HEK293 (cell line): ENCODE results near the gene ZNF513.

Experiments
- CTCF ChIA-PET: fragments of 350-600 bp; formaldehyde crosslinking; extraction: SDS; loops from one replicate; lab custom pipeline; 2021; ENCODE audit warnings: antibody characterized with exemption; lab: Yijun Ruan, JAX
- POLR2A ChIA-PET: fragments of 300-600 bp; formaldehyde crosslinking; extraction: SDS; loops from one replicate; lab custom pipeline; 2020; ENCODE audit warnings: antibody characterized with exemption, inconsistent platforms; lab: Yijun Ruan, JAX
- H3K27ac ChIP-seq: fragments of 200-500 bp; sonication (Bioruptor generic); 2 replicates; pipeline ENCODE4 v1.5.1; 2014; ENCODE audit warnings: low read depth, low read length, control low read depth, inconsistent platforms; ENCODE audit errors: extremely low read depth
- H3K36me3 ChIP-seq, 2 experiments: fragments of 200-500 bp in 1 of 2; sonication (Bioruptor generic) in 1 of 2; 1 replicate in 1 of 2; 2 replicates in 1 of 2; pipeline ENCODE4 v1.5.1; 2014 to 2017; ENCODE audit warnings: inconsistent platforms in 2 of 2, low read length in 2 of 2; ENCODE audit not compliant: control insufficient read depth in 2 of 2, insufficient read depth in 1 of 2
- H3K4me1 ChIP-seq: fragments of 200-500 bp; sonication (Bioruptor generic); 2 replicates; pipeline ENCODE4 v1.5.1; 2014; ENCODE audit warnings: mild to moderate bottlenecking, low read length, inconsistent platforms; ENCODE audit not compliant: control insufficient read depth, insufficient read depth
- H3K4me3 ChIP-seq: 2 replicates; pipeline ENCODE4 v1.5.1; 2011; ENCODE audit warnings: low read depth, mild to moderate bottlenecking, control low read depth, low read length, moderate library complexity
- H3K9me3 ChIP-seq: fragments of 200-500 bp; sonication (Bioruptor generic); 2 replicates; pipeline ENCODE4 v1.5.1; 2014; ENCODE audit warnings: low read depth, low read length, inconsistent platforms; ENCODE audit not compliant: control insufficient read depth, insufficient read depth
- CTCF ChIP-seq: fragments of 450-650 bp; formaldehyde crosslinking; IDR thresholded peaks from 2 replicates; pipeline ENCODE4 v1.5.1; 2016; ENCODE audit warnings: missing biosample characterization, missing genetic modification characterization
- GLIS2 ChIP-seq: fragments of 450-650 bp; formaldehyde crosslinking; IDR thresholded peaks from 2 replicates; pipeline ENCODE4 v1.5.1; 2016; ENCODE audit warnings: missing biosample characterization, missing genetic modification characterization
- IKZF3 ChIP-seq: fragments of 450-650 bp; IDR thresholded peaks from 2 replicates; pipeline ENCODE4 v1.5.0; 2018; ENCODE audit warnings: missing biosample characterization, mild to moderate bottlenecking, missing genetic modification characterization, moderate library complexity
- KLF1 ChIP-seq: fragments of 450-650 bp; formaldehyde crosslinking; IDR thresholded peaks from 2 replicates; pipeline ENCODE4 v1.5.1; 2016; ENCODE audit warnings: missing biosample characterization, missing genetic modification characterization
- KLF16 ChIP-seq: fragments of 450-650 bp; formaldehyde crosslinking; IDR thresholded peaks from 2 replicates; pipeline ENCODE4 v1.5.1; 2017; ENCODE audit warnings: missing biosample characterization, missing genetic modification characterization
- SCRT1 ChIP-seq: fragments of 450-650 bp; formaldehyde crosslinking; IDR thresholded peaks from 2 replicates; pipeline ENCODE4 v1.5.1; 2016; ENCODE audit warnings: missing biosample characterization, missing genetic modification characterization, borderline replicate concordance
- SP3 ChIP-seq: fragments of 450-650 bp; formaldehyde crosslinking; IDR thresholded peaks from 2 replicates; pipeline ENCODE4 v1.5.1; 2016; ENCODE audit warnings: missing biosample characterization, missing genetic modification characterization
- ZBTB10 ChIP-seq: fragments of 450-650 bp; formaldehyde crosslinking; IDR thresholded peaks from 2 replicates; pipeline ENCODE4 v1.5.1; 2016; ENCODE audit warnings: missing biosample characterization, missing genetic modification characterization
- ZEB2 ChIP-seq: fragments of 450-650 bp; formaldehyde crosslinking; IDR thresholded peaks from 2 replicates; pipeline ENCODE4 v1.5.1; 2016; ENCODE audit warnings: missing biosample characterization, missing genetic modification characterization
- ZFHX2 ChIP-seq: fragments of 450-650 bp; formaldehyde crosslinking; conservative IDR thresholded peaks from 2 replicates; pipeline ENCODE4 v1.5.1; 2016; ENCODE audit warnings: missing biosample characterization, missing genetic modification characterization
- ZNF132 ChIP-seq: fragments of 450-650 bp; formaldehyde crosslinking; IDR thresholded peaks from 2 replicates; pipeline ENCODE4 v1.5.1; 2017; ENCODE audit warnings: missing biosample characterization, missing genetic modification characterization, borderline replicate concordance
- ZNF16 ChIP-seq: fragments of 450-650 bp; formaldehyde crosslinking; IDR thresholded peaks from 2 replicates; pipeline ENCODE4 v1.5.1; 2016; ENCODE audit warnings: low read depth, missing biosample characterization, missing genetic modification characterization
- ZNF274 ChIP-seq, 2 experiments: fragments of 200-500 bp in 1 of 2; fragments of 450-650 bp in 1 of 2; sonication (Bioruptor generic) in 1 of 2; formaldehyde crosslinking in 1 of 2; IDR thresholded peaks; 2 replicates each; pipeline versions ENCODE4 v1.5.1 to v1.6.1; 2014 to 2016; ENCODE audit warnings: borderline replicate concordance in 1 of 2, inconsistent platforms in 1 of 2, low read length in 1 of 2, missing biosample characterization in 1 of 2, missing genetic modification characterization in 1 of 2
- ZNF473 ChIP-seq: fragments of 450-650 bp; formaldehyde crosslinking; IDR thresholded peaks from 2 replicates; pipeline ENCODE4 v1.5.1; 2017; ENCODE audit warnings: missing biosample characterization, missing genetic modification characterization
- ZNF518A ChIP-seq: fragments of 450-650 bp; formaldehyde crosslinking; conservative IDR thresholded peaks from 2 replicates; pipeline ENCODE4 v1.5.1; 2016; ENCODE audit warnings: low read depth, missing biosample characterization, missing genetic modification characterization
- ZNF548 ChIP-seq: fragments of 450-650 bp; formaldehyde crosslinking; IDR thresholded peaks from 2 replicates; pipeline ENCODE4 v1.5.1; 2016; ENCODE audit warnings: missing biosample characterization, missing genetic modification characterization
- ZNF555 ChIP-seq: fragments of 450-650 bp; formaldehyde crosslinking; conservative IDR thresholded peaks from 2 replicates; pipeline ENCODE4 v1.5.1; 2017; ENCODE audit warnings: missing biosample characterization, mild to moderate bottlenecking, missing genetic modification characterization, inconsistent platforms
- ZNF600 ChIP-seq: fragments of 450-650 bp; formaldehyde crosslinking; IDR thresholded peaks from 2 replicates; pipeline ENCODE4 v1.5.1; 2016; ENCODE audit warnings: missing biosample characterization, missing genetic modification characterization
- ZNF629 ChIP-seq: fragments of 450-650 bp; formaldehyde crosslinking; IDR thresholded peaks from 2 replicates; pipeline ENCODE4 v1.5.1; 2017; ENCODE audit warnings: missing biosample characterization, missing genetic modification characterization
- ZNF747 ChIP-seq: fragments of 450-650 bp; formaldehyde crosslinking; IDR thresholded peaks from 2 replicates; pipeline ENCODE4 v1.5.1; 2016; ENCODE audit warnings: missing biosample characterization, missing genetic modification characterization
- ZNF776 ChIP-seq: fragments of 450-650 bp; formaldehyde crosslinking; IDR thresholded peaks from 2 replicates; pipeline ENCODE4 v1.5.0; 2017; ENCODE audit warnings: missing biosample characterization, missing genetic modification characterization, borderline replicate concordance
- ZNF843 ChIP-seq: fragments of 450-650 bp; formaldehyde crosslinking; IDR thresholded peaks from 2 replicates; pipeline ENCODE4 v1.5.1; 2016; ENCODE audit warnings: missing biosample characterization, missing genetic modification characterization

The ZNF513 gene

GRCh38 chr2:27408601-27409320, 28.2 kb upstream of the ZNF513 start (continued):
- TF ChIP-seq CTCF (tag by site-specific recombination) (peak; percentile 44; the same call in 1 of the 2 replicates), KLF16 (tag by site-specific recombination) (peak; percentile 63; the same call in 1 of the 2 replicates), ZFHX2 (tag by site-specific recombination) (peak; percentile 93)

GRCh38 chr2:27407798-27408491, 27.4 kb upstream of the ZNF513 start:
- POLR2A ChIA-PET = interaction anchor here (0.6 to 3.4 kb wide), 6 partner anchors 17 to 256 kb away, joined by 3 to 56 read pairs (median 8); partner anchors contain the start of genes GTF3C2, NRBP1, SLC4A1AP and SUPT7L
- Histone ChIP-seq H3K4me3 (peak overlapping the region; percentile 98), H3K4me1 (peaks cover 9% of the 10 kb centered on the region; the same call in 1 of the 2 replicates), H3K36me3 (peaks cover 25 to 33% of the 10 kb centered on the region in 2 experiments; a peak in 2 of 3 replicates), H3K9me3 (no peaks in the 10 kb centered on the region), H3K27ac (0 out of 2 replicates have a peak overlapping the region, but pooled peaks have one; percentile 96)
- CTCF ChIA-PET = interaction anchor here (0.6 to 4.2 kb wide), 9 partner anchors 9 to 533 kb away, joined by 3 to 17 read pairs (median 4); partner anchors contain the start of gene NRBP1
- no peak for TF ChIP-seq KLF1 (tag by site-specific recombination)
- TF ChIP-seq ZNF274 (IDR thresholded peaks at IDR 0.05; ENCODE audit: low read length) = no peak
- TF ChIP-seq ZNF274 (tag by site-specific recombination; IDR thresholded peaks at IDR 0.05; ENCODE audit: borderline replicate concordance) = no peak
- TF ChIP-seq CTCF (tag by site-specific recombination) = peak; percentile 63
- no peak for TF ChIP-seq ZNF132 (tag by site-specific recombination)
- no peak for TF ChIP-seq SP3
- TF ChIP-seq ZEB2 (tag by site-specific recombination) = peak; percentile 62
- no peak for TF ChIP-seq ZNF747 (tag by site-specific recombination)
- TF ChIP-seq ZNF629 (tag by site-specific recombination) = no peak
- TF ChIP-seq SCRT1 = no peak
- no peak for TF ChIP-seq ZNF473 (tag by site-specific recombination)
- no peak for TF ChIP-seq ZNF16 (tag by site-specific recombination)
- TF ChIP-seq ZNF518A (tag by site-specific recombination) = no peak
- TF ChIP-seq ZBTB10 (tag by site-specific recombination) = no peak
- no peak for TF ChIP-seq ZNF555
- TF ChIP-seq ZNF776 (tag by site-specific recombination) = no peak
- TF ChIP-seq ZNF843 (tag by site-specific recombination) = no peak
- TF ChIP-seq ZNF548 (tag by site-specific recombination) = no peak
- TF ChIP-seq ZNF600 (tag by site-specific recombination) = 0 out of 2 replicates have a peak, but pooled peaks have one; percentile 13
- TF ChIP-seq IKZF3 (tag by site-specific recombination) = 0 out of 2 replicates have a peak, but pooled peaks have one; percentile 14
- TF ChIP-seq GLIS2 = no peak
